Left renal pelvis (tissue), 4 donors: ENCODE data around the gene FITM2. TPM values are rescaled to one million over a fixed set of nuclear protein-coding genes. Genes with fewer than 3 reads are reported as not detected.
"Not testable (repeated sequence)": the region's sequence is repeated elsewhere in the genome, so short reads cannot be mapped to it uniquely, and the experiment has no call there.

Source experiments
- DNase-seq, 4 donors: peaks; one replicate each; pipeline ENCODE4 v3.0.0-alpha.2; 2013; ENCODE audit warnings: low read depth in 4 of 4, low spot score in 3 of 4
- polyA plus RNA-seq, 4 donors: library from polyadenylated mRNA; unstranded; fragments of 120-200 nt; gene quantifications; one replicate each; pipeline ENCODE4 v1.2.1, GENCODE V29; 2013; ENCODE audit not compliant: insufficient read length in 4 of 4

The FITM2 gene
- polyA plus RNA-seq, 4 donors: 7.4 to 8.9 (median 8.5) TPM

- DNase-seq: no peak
These were observed 23.3 kb upstream of the FITM2 start for GRCh38 chr20:44334306-44334705.

GRCh38 chr20:44331201-44331600, 20.2 kb upstream of the FITM2 start:
- DNase-seq: no peak

- DNase-seq: no peak
These were observed 17.4 kb upstream of the FITM2 start for GRCh38 chr20:44328428-44328827.

GRCh38 chr20:44327748-44328147, 16.7 kb upstream of the FITM2 start:
- not testable (repeated sequence) for DNase-seq

- DNase-seq: no peak
These were observed 15.6 kb upstream of the FITM2 start for GRCh38 chr20:44326391-44327159.

- DNase-seq: no peak
These were observed 13.3 kb upstream of the FITM2 start for GRCh38 chr20:44324343-44324742.

GRCh38 chr20:44319839-44320422, 8.9 kb upstream of the FITM2 start:
- DNase-seq: no peak

GRCh38 chr20:44314870-44315269, 3.9 kb upstream of the FITM2 start:
- DNase-seq: no peak

- no peak for DNase-seq
These were observed 989 bp downstream of the FITM2 start for GRCh38 chr20:44309763-44310663.

- no peak for DNase-seq
These were observed 4.1 kb downstream of the FITM2 start for GRCh38 chr20:44306927-44307326.

- DNase-seq: no peak
These were observed 6.6 kb downstream of the FITM2 start for GRCh38 chr20:44304383-44304782.

- no peak for DNase-seq
These were observed 8.3 kb downstream of the FITM2 start for GRCh38 chr20:44302736-44303135.

GRCh38 chr20:44302026-44302669, 8.9 kb downstream of the FITM2 start:
- no peak for DNase-seq

- DNase-seq: no peak
These were observed 9.7 kb downstream of the FITM2 start for GRCh38 chr20:44301285-44301684.

GRCh38 chr20:44299011-44299535, 11.9 kb downstream of the FITM2 start:
- not testable (repeated sequence) for DNase-seq

GRCh38 chr20:44297721-44298120, 13.3 kb downstream of the FITM2 start:
- no peak for DNase-seq

GRCh38 chr20:44296011-44296410, 15.0 kb downstream of the FITM2 start:
- DNase-seq: no peak

GRCh38 chr20:44291754-44292153, 19.2 kb downstream of the FITM2 start:
- DNase-seq: no peak

- DNase-seq: no peak
These were observed 22.8 kb downstream of the FITM2 start for GRCh38 chr20:44288252-44288651.

- DNase-seq: no peak
These were observed 23.5 kb downstream of the FITM2 start for GRCh38 chr20:44287272-44288097.
